ENCODE results near the gene GNG2.

The GNG2 gene

GRCh38 chr14:51860164-51860824 is at the start of gene GNG2:
Gene GNG2 (plus strand): TSS chr14:51860612. CDS start chr14:51950679, 90,067 bp downstream.
- peak; percentile 77 for DNase-seq

- no peak for DNase-seq
Observed at GRCh38 chr14:51811706-51812105, 48.7 kb upstream of the GNG2 start.

- DNase-seq = no peak
Observed at GRCh38 chr14:51816031-51816430, 44.4 kb upstream of the GNG2 start.

DNA sequence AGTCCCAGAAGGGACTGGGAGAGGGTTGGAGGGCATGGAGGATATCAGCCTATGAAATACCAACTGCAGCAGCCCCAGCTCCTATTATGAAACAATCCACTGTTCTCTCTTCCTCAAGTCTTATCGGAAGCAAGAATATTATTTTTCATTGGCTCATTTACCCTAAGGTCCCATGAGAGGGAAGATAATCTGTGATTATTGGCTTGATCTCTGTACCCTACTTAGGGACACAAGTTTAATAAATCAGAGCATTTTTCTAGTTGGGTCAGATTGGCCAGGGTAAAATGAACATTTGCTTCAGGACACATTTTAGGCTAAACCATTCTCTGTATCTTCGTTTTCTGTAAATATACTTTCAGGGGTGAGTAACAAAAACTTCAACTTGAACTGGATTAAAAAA is 43.1 kb upstream of the GNG2 start:
- DNase-seq = no peak

DNA sequence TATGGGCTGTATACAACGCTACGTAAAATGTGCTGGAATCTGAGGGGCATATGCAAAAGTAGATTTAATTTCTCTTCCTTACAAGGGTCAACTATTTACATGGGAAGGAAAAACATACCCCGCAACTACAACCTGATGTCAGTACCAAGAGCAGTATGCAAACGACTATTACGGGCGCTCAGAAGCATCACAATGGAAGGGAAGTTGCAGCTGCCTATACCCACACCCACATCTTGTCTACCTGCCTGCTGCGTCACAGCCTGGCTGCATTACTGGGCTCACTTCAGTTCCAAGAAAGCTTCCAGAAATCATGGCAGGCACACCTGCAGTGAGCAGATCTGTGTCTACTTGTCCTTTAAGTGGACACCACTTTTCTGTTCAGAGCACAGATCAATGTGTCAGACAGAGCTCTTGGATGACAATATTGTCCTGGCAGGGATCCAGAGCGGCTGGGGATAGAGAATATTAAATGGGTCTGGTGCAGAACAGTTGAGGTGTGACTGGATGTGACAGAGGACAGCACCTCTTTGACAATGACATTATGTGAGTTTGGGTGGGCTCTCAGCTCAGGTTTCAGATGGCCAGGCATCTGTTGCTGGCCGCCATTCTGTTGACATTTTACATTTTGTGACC is 41.5 kb upstream of the GNG2 start:
- no peak for DNase-seq

DNA sequence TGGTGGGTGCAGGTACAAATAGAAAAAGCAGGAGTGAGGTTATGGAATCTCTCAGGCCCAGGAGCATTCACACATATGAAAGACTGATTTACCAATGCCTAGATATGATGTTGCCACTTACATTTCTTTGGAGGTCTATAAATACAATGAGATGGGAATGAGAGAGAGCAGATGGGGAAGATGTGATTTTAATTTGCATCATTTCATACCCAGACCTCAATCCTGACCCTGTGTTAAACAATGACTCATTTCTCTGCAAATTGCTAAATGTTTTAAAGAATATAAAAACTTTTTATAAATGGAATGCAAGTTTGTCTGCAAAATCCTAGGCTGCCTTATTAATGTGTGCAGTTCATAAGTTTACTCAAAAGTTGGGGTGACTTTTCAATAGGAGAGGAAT is 38.6 kb upstream of the GNG2 start:
- DNase-seq = no peak

GRCh38 chr14:51822499-51822898 is 37.9 kb upstream of the GNG2 start:
- DNase-seq = no peak

- no peak for DNase-seq
Observed at GRCh38 chr14:51823706-51824105, 36.7 kb upstream of the GNG2 start.

- DNase-seq = no peak
Observed at GRCh38 chr14:51824191-51824590, 36.2 kb upstream of the GNG2 start.

DNA sequence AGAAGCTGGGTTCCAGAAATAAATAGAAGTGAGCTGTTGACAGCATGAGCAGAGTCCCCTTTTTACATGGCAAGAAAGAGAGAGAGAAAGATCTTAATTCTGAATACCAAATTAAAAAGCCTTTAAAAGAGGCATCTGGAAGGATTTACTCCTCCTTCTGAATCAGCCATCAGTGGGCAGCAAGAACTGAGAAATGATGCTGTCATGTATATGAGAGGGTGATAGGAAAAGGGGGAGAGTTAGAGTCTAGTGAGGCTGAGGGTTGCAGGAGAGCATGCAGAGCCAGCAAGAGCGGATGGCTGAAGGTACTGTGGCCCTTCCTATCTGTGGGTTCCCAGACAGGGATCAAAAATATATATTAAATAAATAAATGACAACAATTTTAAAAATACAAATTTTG is 34.5 kb upstream of the GNG2 start:
- no peak for DNase-seq

- peak; percentile 13 for DNase-seq
Observed at GRCh38 chr14:51828017-51828797, 32.2 kb upstream of the GNG2 start.

DNA sequence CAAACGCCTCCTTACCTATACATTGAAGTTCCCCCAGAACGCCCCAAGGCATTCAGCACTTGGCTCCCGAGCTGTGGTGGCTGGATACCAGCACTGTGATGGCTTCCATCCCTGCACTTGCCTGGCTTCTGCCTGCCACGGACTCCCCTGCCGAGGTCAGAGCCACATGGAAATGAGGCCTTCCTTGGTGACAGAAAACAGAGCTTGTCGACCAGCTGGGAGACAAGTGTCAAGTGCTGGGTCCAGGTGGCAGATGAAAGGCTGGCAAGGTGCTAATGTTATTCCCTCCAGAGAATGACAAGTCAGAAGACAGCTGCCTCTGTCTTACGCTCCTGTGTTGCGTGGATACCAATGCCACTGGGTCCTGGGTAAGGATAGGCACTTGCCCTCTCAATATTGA is 26.2 kb upstream of the GNG2 start:
- DNase-seq = peak; percentile 80

- no peak for DNase-seq
Observed at GRCh38 chr14:51836417-51836816, 24.0 kb upstream of the GNG2 start.

DNA sequence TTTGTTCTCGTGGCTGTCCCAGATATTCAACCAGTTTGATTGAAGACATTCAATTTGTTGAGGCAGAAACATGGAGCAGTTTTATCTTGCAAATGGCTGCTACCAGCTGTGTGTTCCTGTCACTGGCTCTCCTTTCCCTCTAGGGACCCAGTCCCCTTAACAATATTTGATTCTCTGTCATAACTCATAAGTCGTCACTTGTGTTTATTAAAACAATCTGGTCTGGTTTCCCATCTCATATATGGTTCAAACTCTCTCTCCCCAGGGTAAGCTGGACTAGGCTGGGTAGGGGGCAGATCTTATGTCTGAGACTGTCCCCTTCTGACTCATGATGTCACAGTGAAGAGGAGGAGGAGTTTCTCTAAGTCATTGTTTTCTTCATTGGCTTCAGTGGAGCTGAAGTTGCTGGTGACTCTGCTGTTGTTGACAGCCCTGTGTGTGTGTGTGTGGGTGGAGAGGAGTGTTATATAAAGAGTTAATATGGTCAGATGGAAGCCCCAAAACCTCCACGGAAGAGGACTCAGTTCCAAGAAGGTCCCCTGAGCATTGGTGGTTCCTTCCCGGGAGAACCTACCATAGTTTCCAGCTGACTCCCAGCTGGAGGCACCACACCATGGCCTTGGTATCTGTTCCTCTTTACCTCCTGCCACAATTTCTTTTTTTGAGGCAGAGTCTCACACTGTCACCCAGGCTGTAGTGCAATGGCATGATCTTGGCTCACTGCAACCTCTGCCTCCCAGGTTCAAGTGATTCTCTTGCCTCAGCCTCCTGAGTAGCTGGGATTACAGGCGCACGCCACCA is 16.1 kb upstream of the GNG2 start:
- DNase-seq = no peak

- no peak for DNase-seq
Observed at GRCh38 chr14:51845811-51846210, 14.6 kb upstream of the GNG2 start.

DNA sequence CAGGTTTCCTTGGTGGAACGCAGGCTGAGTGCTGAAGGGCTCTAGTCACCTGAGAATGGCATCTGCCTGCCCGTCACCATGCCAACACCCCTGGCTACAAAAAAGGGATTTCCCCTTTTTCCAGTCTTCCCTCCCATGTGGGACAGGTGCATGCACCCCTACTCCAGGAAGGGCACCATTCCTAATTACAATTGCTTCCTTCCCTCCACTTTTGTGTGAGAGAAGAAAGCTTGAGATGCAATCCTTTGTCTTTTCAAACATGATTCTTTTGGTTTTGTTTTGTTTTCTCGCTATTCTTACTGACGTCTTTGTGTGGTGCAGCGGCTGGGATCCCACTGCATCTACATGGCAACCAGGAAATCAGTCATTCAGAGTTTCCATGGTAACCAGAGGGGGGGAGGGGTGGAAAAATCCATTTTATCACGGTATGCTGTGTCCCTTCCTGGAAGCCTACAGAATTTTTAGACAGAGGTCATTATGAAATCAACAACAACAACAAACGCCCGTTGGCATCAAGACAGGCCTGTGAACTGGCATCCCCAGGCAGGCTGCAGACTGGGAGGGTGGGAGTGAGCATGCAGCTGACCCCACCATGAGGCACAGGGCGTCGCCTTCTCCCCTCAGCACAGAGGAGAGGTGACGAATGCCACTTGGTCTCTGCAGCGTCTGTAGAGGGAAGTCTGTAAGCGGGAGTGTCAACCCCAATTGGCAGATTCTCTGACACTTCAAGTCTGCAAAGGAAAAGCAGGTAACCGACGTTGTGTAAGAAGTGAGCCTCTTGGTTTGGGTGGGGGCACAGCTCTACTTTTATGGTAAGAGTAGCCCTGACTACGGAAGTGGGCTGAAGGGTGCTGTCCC is 13.6 kb upstream of the GNG2 start:
- DNase-seq = no peak

- DNase-seq = no peak
Observed at GRCh38 chr14:51847489-51847796, 13.0 kb upstream of the GNG2 start.

- DNase-seq = no peak
Observed at GRCh38 chr14:51848120-51848519, 12.3 kb upstream of the GNG2 start.

DNA sequence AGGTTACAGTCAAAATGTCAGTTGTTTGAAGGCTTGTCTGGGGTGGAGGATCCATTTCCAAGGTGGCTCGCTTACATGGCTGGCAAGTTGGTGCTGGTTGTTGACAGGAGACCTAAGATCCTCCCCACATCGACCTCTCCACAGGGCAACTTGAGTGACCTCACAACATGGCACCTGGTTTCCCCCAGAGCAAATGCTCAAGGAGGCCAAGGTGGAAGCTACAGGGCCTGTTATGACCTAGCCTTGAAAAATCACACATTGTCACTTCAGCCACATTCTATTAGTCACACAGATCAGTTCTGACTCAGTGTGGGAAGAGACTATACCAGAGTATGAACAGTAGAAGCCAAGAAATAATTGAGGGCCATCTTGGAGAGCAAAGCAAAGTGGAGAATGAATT is 11.3 kb upstream of the GNG2 start:
- no peak for DNase-seq

DNA sequence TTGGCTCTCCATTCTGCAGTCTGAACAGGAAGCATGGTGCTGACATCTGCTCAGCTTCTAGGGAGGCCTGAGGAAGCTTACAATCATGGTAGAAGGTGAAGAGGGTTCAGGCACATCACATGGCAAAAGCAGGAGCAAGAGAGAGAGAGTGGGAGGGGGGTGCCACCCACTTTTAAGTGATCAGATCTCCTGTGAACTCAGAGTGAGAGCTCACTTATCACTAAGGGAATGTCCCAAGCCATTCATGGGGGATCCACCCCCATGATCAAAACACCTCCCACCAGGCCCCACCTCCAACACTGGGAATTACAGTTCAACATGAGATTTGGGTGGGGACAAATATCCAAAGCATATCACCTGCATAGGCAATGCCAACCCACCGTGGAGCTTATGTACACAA is 9.8 kb upstream of the GNG2 start:
- no peak for DNase-seq

- no peak for DNase-seq
Observed at GRCh38 chr14:51852541-51852940, 7.9 kb upstream of the GNG2 start.

- no peak for DNase-seq
Observed at GRCh38 chr14:51855234-51855633, 5.2 kb upstream of the GNG2 start.
